Fibroblast of mammary gland (primary cell): ENCODE results near the gene NCOR1.

ENCODE experiments used
- DNase-seq: peaks from one replicate; pipeline ENCODE4 v3.0.0-alpha.2; 2010; ENCODE audit warnings: low read depth
- H3K4me3 ChIP-seq: 2 replicates; pipeline ENCODE4 v1.5.1; 2011; ENCODE audit warnings: low read depth, mild to moderate bottlenecking, low read length, moderate library complexity; ENCODE audit not compliant: control insufficient read depth
- TF ChIP-seq, protein P1 (sequence below): conservative IDR thresholded peaks from 2 replicates; pipeline ENCODE4 v1.5.1; 2011; ENCODE audit warnings: low read depth, low read length, inconsistent platforms; ENCODE audit not compliant: control insufficient read depth, insufficient read depth

The NCOR1 gene

DNA sequence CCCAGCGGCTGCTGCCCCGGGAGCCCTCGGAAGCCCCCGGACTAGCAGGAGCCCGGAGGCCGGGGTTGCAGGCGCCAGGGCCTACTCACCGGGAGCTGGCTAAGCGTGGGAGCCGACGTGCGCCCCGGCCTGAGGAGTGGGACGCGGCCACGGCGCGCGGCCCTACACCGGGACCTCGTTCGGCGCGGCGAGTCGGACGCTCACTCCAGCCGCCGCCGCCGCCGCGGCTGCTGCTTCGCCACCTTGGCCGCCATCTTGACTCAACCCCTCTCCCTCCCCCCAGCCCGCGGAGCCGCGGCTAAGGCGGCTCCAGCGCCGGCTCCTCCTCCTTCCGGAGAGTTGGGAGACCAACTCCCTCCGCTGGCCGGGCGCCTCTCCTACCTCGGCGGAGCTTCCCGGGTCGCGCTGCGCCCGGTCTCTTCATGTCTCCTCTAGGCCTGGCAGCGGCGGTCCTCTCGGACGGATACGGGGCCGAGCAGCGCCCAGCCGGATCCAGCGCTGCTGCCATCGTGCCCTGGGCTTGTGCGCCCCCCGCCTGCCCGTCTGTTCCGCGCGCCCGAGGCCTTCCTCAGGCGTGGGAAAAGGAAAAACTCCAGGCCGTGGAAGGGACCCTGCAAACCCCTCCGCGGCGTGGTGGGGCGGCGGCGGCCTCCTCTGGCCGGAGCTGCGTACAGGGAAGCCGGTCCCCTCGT, at the start of gene NCOR1:
Gene NCOR1 (minus strand): TSS at position 262 of the 692 bp plus-strand sequence. CDS start 20,965 bp downstream, outside the sequence.
- TF ChIP-seq, protein P1, sequence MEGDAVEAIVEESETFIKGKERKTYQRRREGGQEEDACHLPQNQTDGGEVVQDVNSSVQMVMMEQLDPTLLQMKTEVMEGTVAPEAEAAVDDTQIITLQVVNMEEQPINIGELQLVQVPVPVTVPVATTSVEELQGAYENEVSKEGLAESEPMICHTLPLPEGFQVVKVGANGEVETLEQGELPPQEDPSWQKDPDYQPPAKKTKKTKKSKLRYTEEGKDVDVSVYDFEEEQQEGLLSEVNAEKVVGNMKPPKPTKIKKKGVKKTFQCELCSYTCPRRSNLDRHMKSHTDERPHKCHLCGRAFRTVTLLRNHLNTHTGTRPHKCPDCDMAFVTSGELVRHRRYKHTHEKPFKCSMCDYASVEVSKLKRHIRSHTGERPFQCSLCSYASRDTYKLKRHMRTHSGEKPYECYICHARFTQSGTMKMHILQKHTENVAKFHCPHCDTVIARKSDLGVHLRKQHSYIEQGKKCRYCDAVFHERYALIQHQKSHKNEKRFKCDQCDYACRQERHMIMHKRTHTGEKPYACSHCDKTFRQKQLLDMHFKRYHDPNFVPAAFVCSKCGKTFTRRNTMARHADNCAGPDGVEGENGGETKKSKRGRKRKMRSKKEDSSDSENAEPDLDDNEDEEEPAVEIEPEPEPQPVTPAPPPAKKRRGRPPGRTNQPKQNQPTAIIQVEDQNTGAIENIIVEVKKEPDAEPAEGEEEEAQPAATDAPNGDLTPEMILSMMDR = peak; percentile 20
- peak; percentile 92 for DNase-seq
- H3K4me3 ChIP-seq = peak within 1 kb of the TSS; percentile 74

- no peak overlapping the region for H3K4me3 ChIP-seq
- no peak for DNase-seq
- TF ChIP-seq, protein P1 = no peak
These were observed 46.9 kb upstream of the NCOR1 start for GRCh38 chr17:16262201-16262600.

GRCh38 chr17:16261049-16261448, 45.7 kb upstream of the NCOR1 start:
- no peak for DNase-seq
- H3K4me3 ChIP-seq = no peak overlapping the region
- TF ChIP-seq, protein P1 = no peak

DNA sequence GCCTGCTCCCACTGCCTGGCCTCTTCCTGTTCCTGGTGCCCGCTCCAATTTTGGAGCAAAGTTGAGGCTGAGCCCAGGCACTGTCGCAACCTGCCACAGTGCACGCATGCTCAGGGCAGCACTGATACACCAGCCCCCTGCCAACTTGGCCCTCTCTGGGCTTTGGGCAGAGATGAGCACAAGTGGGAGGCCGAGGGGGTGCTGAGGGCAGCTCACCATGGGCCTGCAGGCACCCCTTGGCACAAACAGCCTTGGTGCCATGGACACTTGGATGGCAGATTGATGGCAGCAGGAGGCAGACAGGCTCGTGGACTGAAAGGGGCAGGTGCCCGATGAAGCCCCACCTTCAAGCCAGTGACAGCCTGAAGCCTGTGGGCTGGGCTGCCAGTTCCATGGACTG, 44.6 kb upstream of the NCOR1 start:
- no peak overlapping the region for H3K4me3 ChIP-seq
- TF ChIP-seq, protein P1 = no peak
- no peak for DNase-seq

DNA sequence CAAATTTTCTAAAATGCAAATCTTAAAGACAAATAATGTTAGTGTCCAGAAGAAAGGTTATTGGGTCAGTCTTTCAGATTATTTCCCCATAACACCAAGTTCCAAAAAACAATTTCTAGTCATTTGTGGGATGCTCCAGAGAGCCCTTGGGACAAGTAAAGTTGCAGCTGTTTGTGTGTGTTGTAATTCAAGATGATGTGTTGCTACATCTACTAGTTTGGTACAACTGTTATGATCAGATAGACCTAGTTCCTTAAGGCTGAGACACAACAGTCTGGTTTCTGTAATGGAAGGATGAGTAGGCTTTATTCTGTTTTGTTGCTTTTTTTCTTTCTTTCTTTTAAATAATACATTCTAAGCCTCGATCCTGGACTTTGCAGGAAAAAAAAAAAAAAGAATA, 43.6 kb upstream of the NCOR1 start:
- TF ChIP-seq, protein P1 = no peak
- H3K4me3 ChIP-seq = no peak overlapping the region
- peak; percentile 89 for DNase-seq

- TF ChIP-seq, protein P1 = no peak
- no peak overlapping the region for H3K4me3 ChIP-seq
- DNase-seq = peak; percentile 47
These were observed 40.2 kb upstream of the NCOR1 start for GRCh38 chr17:16255481-16255921.
